SK-N-SH (cell line): ENCODE measurements around the gene ASIC2. TPM values are rescaled to one million over a fixed set of nuclear protein-coding genes. Genes with fewer than 3 reads are reported as not detected.

Experiments used
- CTCF ChIA-PET: fragments of 300-600, 350-600 bp; formaldehyde crosslinking; extraction: SDS; loops from one replicate; lab custom pipeline; 2021; lab: Yijun Ruan, JAX
- POLR2A ChIA-PET: fragments of 350-600 bp; sonication (Branson Sonifier 250); formaldehyde crosslinking; extraction: SDS; loops from one replicate; lab custom pipeline; 2020; ENCODE audit warnings: antibody characterized with exemption, inconsistent platforms; lab: Yijun Ruan, JAX
- DNase-seq: peaks from one replicate; pipeline ENCODE4 v3.0.0; 2012
- H2AFZ ChIP-seq: fragments of 200-600 bp; sonication (generic); 2 replicates; pipeline ENCODE4 v1.8.1; 2016; ENCODE audit warnings: antibody characterized with exemption, mild to moderate bottlenecking, low read depth
- H3F3A ChIP-seq: fragments of 200-600 bp; sonication (generic); replicated peaks from 2 replicates; pipeline ENCODE3; 2016; ENCODE audit warnings: antibody characterized with exemption, mild to moderate bottlenecking; ENCODE audit not compliant: insufficient read depth
- H3K27ac ChIP-seq, 2 experiments: fragments of 200-500 bp in 1 of 2; fragments of 200-600 bp in 1 of 2; sonication (Bioruptor generic) in 1 of 2; sonication (generic), shearing (Covaris generic) in 1 of 2; 2 replicates each; pipeline versions ENCODE4 v1.5.1 to v1.6.1; 2014 to 2016; ENCODE audit warnings: low read depth in 2 of 2, inconsistent platforms in 1 of 2, low read length in 1 of 2, mild to moderate bottlenecking in 1 of 2, mixed read lengths in 1 of 2
- H3K27me3 ChIP-seq: fragments of 200-600 bp; sonication (generic), shearing (Covaris generic); 2 replicates; pipeline ENCODE4 v1.6.1; 2016; ENCODE audit warnings: mixed run types; ENCODE audit not compliant: insufficient read depth
- H3K36me3 ChIP-seq, 2 experiments: fragments of 200-500 bp in 1 of 2; fragments of 200-600 bp in 1 of 2; sonication (Bioruptor generic) in 1 of 2; sonication (generic) in 1 of 2; replicated peaks in 1 of 2; 2 replicates each; pipeline versions ENCODE3 to v1.5.1; 2014 to 2016; ENCODE audit warnings: low read length in 1 of 2, mild to moderate bottlenecking in 1 of 2; ENCODE audit not compliant: insufficient read depth in 2 of 2, control insufficient read depth in 1 of 2
- H3K4me1 ChIP-seq, 2 experiments: fragments of 200-500 bp in 1 of 2; fragments of 200-600 bp in 1 of 2; sonication (Bioruptor generic) in 1 of 2; sonication (generic), shearing (Covaris generic) in 1 of 2; 2 replicates each; pipeline versions ENCODE4 v1.5.1 to v1.6.1; 2014 to 2016; ENCODE audit warnings: low read depth in 1 of 2, low read length in 1 of 2, mixed run types in 1 of 2; ENCODE audit not compliant: insufficient read depth in 2 of 2, control insufficient read depth in 1 of 2
- H3K4me2 ChIP-seq: fragments of 200-600 bp; sonication (generic), shearing (Covaris generic); 2 replicates; pipeline ENCODE4 v1.6.1; 2017; ENCODE audit warnings: mixed run types
- H3K4me3 ChIP-seq, 2 experiments: fragments of 200-500 bp in 1 of 2; fragments of 200-600 bp in 1 of 2; sonication (Bioruptor generic) in 1 of 2; sonication (generic), shearing (Covaris generic) in 1 of 2; 2 replicates each; pipeline versions ENCODE4 v1.5.1 to v1.8.1; 2014 to 2016; ENCODE audit warnings: low read depth in 2 of 2, inconsistent platforms in 1 of 2, low read length in 1 of 2, mild to moderate bottlenecking in 1 of 2, mixed read lengths in 1 of 2, moderate library complexity in 1 of 2
- H3K79me2 ChIP-seq: fragments of 200-600 bp; sonication (generic); 2 replicates; pipeline ENCODE4 v1.8.1; 2017; ENCODE audit warnings: mild to moderate bottlenecking; ENCODE audit not compliant: insufficient read depth
- H3K9ac ChIP-seq: fragments of 200-600 bp; sonication (generic); 2 replicates; pipeline ENCODE4 v1.6.1; 2017; ENCODE audit warnings: mixed run types
- H3K9me2 ChIP-seq: fragments of 200-600 bp; sonication (generic); 2 replicates; pipeline ENCODE4 v1.6.1; 2017; ENCODE audit warnings: mixed run types
- H3K9me3 ChIP-seq: fragments of 200-600 bp; sonication (generic); 2 replicates; pipeline ENCODE4 v1.6.1; 2017; ENCODE audit warnings: mixed run types, mild to moderate bottlenecking, moderate library complexity
- H4K20me1 ChIP-seq: fragments of 200-600 bp; sonication (generic); 2 replicates; pipeline ENCODE4 v1.6.1; 2017; ENCODE audit warnings: mild to moderate bottlenecking, mixed run types; ENCODE audit not compliant: insufficient read depth
- EP300 ChIP-seq, 2 experiments: IDR thresholded peaks; 2 replicates each; pipeline versions ENCODE4 v1.4.0 to v1.6.1; 2012; ENCODE audit warnings: borderline replicate concordance in 1 of 2, low read depth in 1 of 2, low read length in 1 of 2
- EZH2phosphoT487 ChIP-seq: fragments of 200-600 bp; sonication (generic); IDR thresholded peaks from 2 replicates; pipeline ENCODE4 v1.6.1; 2017; ENCODE audit warnings: low read depth, mixed run types, mild to moderate bottlenecking, antibody characterized with exemption, moderate library complexity, borderline replicate concordance
- FOXJ3 ChIP-seq: sonication (generic); formaldehyde crosslinking; IDR thresholded peaks from 2 replicates; pipeline ENCODE4 v1.5.1; 2020; ENCODE audit warnings: mild to moderate bottlenecking, missing genetic modification reagents
- FOXM1 ChIP-seq: IDR thresholded peaks from 2 replicates; pipeline ENCODE4 v1.4.0; 2012; ENCODE audit warnings: low read depth, mild to moderate bottlenecking
- GABPA ChIP-seq: IDR thresholded peaks from 2 replicates; pipeline ENCODE4 v1.4.0; 2012; ENCODE audit warnings: low read depth, mild to moderate bottlenecking
- GATA2 ChIP-seq: sonication (generic); formaldehyde crosslinking; IDR thresholded peaks from 2 replicates; pipeline ENCODE4 v1.5.0; 2020; ENCODE audit warnings: mild to moderate bottlenecking, missing genetic modification reagents
- RFX5 ChIP-seq: IDR thresholded peaks from 2 replicates; pipeline ENCODE4 v1.6.1; 2012; ENCODE audit warnings: mild to moderate bottlenecking, improper control_type of control experiment, low read length
- RXRA ChIP-seq: IDR thresholded peaks from 2 replicates; pipeline ENCODE4 v1.4.0; 2012; ENCODE audit warnings: low read depth, mild to moderate bottlenecking, borderline replicate concordance
- SMC3 ChIP-seq: IDR thresholded peaks from 2 replicates; pipeline ENCODE4 v1.6.1; 2012; ENCODE audit warnings: low read depth, low read length, improper control_type of control experiment
- WGBS: methylation state at CpG from one replicate; pipeline ENCODE4 v1.1.6; 2017; ENCODE audit warnings: low lambda C conversion rate; 5-methylcytosine and 5-hydroxymethylcytosine counted together
- polyA plus RNA-seq, 3 experiments: library from polyadenylated mRNA; depleted of rRNA; stranded (reverse); fragments of >200 nt; gene quantifications; 2 replicates each; pipeline ENCODE4 v1.2.3, GENCODE V29; 2012
- TF ChIP-seq, protein P1 (sequence below): fragments of 200-600 bp; sonication (generic); IDR thresholded peaks from 2 replicates; pipeline ENCODE4 v1.6.1; 2017; ENCODE audit warnings: antibody characterized with exemption, mild to moderate bottlenecking, moderate library complexity
- TF ChIP-seq, protein P2 (sequence below): IDR thresholded peaks from 2 replicates; pipeline ENCODE4 v1.4.0; 2012; ENCODE audit warnings: low read depth, borderline replicate concordance
- TF ChIP-seq, protein P3 (sequence below): fragments of 150-350 bp; IDR thresholded peaks from 2 replicates; pipeline ENCODE4 v1.6.1; 2016; ENCODE audit warnings: mild to moderate bottlenecking, low read depth, low read length
- TF ChIP-seq, protein P4 (sequence below): IDR thresholded peaks from 2 replicates; pipeline ENCODE4 v1.4.0; 2012; ENCODE audit warnings: low read depth

Gene ASIC2
- polyA plus RNA-seq, 1 of the 3 experiments (the other 2 are of a cell fraction), result 0.08 TPM

DNA sequence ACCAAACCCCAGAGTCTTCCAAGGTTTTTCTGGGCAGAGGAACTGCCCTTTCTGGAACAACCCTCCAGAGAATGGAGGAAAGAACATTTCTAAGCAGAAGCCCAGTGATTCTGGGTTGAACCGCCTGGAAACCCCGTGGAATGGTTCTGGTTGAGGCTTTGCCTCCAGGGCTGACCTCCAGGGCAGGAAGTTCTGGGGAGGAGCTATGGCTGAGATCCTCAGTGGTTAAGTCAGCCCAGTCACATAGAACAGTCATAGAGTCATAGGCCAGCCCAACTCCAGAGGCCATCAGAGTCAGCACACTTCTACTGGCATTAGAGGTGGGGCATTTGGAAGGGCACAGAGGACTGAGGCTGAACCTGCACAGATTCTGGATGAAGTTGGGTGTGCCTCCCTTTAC is 235.5 kb downstream of the ASIC2 start:
- CTCF ChIA-PET, result no interaction called here
- no peak overlapping the region for H2AFZ ChIP-seq
- no peak for TF ChIP-seq GATA2 (CRISPR knock-in tag)
- TF ChIP-seq RFX5, result no peak
- no peak for TF ChIP-seq SMC3
- TF ChIP-seq, protein P1, sequence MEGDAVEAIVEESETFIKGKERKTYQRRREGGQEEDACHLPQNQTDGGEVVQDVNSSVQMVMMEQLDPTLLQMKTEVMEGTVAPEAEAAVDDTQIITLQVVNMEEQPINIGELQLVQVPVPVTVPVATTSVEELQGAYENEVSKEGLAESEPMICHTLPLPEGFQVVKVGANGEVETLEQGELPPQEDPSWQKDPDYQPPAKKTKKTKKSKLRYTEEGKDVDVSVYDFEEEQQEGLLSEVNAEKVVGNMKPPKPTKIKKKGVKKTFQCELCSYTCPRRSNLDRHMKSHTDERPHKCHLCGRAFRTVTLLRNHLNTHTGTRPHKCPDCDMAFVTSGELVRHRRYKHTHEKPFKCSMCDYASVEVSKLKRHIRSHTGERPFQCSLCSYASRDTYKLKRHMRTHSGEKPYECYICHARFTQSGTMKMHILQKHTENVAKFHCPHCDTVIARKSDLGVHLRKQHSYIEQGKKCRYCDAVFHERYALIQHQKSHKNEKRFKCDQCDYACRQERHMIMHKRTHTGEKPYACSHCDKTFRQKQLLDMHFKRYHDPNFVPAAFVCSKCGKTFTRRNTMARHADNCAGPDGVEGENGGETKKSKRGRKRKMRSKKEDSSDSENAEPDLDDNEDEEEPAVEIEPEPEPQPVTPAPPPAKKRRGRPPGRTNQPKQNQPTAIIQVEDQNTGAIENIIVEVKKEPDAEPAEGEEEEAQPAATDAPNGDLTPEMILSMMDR, result no peak
- no peak for TF ChIP-seq EZH2phosphoT487
- TF ChIP-seq, protein P2, sequence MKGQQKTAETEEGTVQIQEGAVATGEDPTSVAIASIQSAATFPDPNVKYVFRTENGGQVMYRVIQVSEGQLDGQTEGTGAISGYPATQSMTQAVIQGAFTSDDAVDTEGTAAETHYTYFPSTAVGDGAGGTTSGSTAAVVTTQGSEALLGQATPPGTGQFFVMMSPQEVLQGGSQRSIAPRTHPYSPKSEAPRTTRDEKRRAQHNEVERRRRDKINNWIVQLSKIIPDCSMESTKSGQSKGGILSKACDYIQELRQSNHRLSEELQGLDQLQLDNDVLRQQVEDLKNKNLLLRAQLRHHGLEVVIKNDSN, result no peak
- TF ChIP-seq EP300 (IDR thresholded peaks at IDR 0.05; ENCODE audit: borderline replicate concordance in 1 of 2, low read depth in 1 of 2, low read length in 1 of 2), result no peak
- no peak for TF ChIP-seq FOXJ3 (CRISPR knock-in tag)
- TF ChIP-seq, protein P3, sequence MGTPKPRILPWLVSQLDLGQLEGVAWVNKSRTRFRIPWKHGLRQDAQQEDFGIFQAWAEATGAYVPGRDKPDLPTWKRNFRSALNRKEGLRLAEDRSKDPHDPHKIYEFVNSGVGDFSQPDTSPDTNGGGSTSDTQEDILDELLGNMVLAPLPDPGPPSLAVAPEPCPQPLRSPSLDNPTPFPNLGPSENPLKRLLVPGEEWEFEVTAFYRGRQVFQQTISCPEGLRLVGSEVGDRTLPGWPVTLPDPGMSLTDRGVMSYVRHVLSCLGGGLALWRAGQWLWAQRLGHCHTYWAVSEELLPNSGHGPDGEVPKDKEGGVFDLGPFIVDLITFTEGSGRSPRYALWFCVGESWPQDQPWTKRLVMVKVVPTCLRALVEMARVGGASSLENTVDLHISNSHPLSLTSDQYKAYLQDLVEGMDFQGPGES, result no peak
- TF ChIP-seq, protein P4, sequence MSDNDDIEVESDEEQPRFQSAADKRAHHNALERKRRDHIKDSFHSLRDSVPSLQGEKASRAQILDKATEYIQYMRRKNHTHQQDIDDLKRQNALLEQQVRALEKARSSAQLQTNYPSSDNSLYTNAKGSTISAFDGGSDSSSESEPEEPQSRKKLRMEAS, result no peak
- TF ChIP-seq, all 33 proteins: peak for 0
- Histone ChIP-seq H3K27me3 (no peaks in the 10 kb centered on the region), H3F3A (no peaks in the 10 kb centered on the region), H3K9ac (no peak overlapping the region), H3K4me3 (no peak overlapping the region), H3K4me1 (no peaks in the 10 kb centered on the region), H3K9me3 (no peaks in the 10 kb centered on the region), H3K79me2 (no peaks in the 10 kb centered on the region), H3K36me3 (no peaks in the 10 kb centered on the region), H3K27ac (no peak overlapping the region), H3K9me2 (no peaks in the 10 kb centered on the region), H3K4me2 (no peak overlapping the region), H4K20me1 (no peaks in the 10 kb centered on the region)
- POLR2A ChIA-PET, result no interaction called here
- no peak for DNase-seq
- WGBS, result 55% methylated on average over 2 of the region's 2 CpGs

DNA sequence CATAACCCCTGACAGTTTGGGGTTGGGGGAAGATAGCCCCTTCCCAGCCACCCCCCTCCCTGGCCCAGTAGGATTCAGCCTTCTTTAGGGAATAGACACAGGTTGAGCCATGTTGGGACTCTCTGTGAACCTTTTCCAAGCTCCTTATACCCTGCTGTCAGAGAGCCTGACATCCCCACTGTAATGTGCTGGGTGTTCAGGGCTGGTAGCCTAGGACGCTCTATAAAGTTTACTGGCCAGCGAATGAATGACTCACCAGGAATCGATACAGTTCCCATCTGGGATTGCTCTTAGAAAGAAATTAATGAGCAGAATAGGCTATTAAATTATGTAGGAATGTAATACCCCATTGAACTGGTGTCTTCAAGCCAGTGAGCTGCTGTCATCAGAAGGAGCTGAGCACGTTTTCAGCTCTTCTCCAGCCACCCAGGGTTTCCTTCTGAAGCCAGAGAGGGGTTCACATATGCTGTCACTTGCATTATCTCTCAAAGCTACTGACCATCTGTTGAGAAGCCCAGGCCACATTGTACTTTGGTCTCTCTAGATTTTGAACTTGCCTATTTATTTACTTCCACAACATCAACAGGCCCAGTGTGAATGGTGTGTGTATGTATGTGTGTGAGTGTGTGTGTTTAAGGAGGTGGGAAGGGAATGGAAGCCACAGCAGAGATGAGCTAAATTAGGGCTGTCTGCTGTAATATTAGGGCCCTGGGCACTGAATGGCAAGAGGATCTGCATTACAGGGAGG is 236.5 kb downstream of the ASIC2 start:
- H3K9me2 ChIP-seq, result no peaks in the 10 kb centered on the region
- no peak overlapping the region for H3K4me3 ChIP-seq
- no peaks in the 10 kb centered on the region for H3K36me3 ChIP-seq
- ChIA-PET CTCF (no interaction called here), POLR2A (no interaction called here)
- no peak for DNase-seq
- H3K27ac ChIP-seq, result no peak overlapping the region
- H3K27me3 ChIP-seq, result no peaks in the 10 kb centered on the region
- TF ChIP-seq RXRA (no peak), FOXM1 (no peak), GABPA (no peak)
- TF ChIP-seq, protein P4, result no peak
- H3K4me2 ChIP-seq, result no peak overlapping the region
- H3K9me3 ChIP-seq, result no peaks in the 10 kb centered on the region
- no peak overlapping the region for H2AFZ ChIP-seq
- H4K20me1 ChIP-seq, result no peaks in the 10 kb centered on the region
- no peaks in the 10 kb centered on the region for H3F3A ChIP-seq
- 50% methylated on average over 4 of the region's 4 CpGs for WGBS
- H3K9ac ChIP-seq, result no peak overlapping the region
- H3K4me1 ChIP-seq, result no peaks in the 10 kb centered on the region
- no peaks in the 10 kb centered on the region for H3K79me2 ChIP-seq
